Fibroblast of the conjunctiva (primary cell): Measurements from ENCODE around the gene SLC12A1.
"Not testable (repeated sequence)": the region's sequence is repeated elsewhere in the genome, so short reads cannot be mapped to it uniquely, and the experiment has no call there.

Experiments
- DNase-seq: peaks from one replicate; pipeline ENCODE4 v3.0.0-alpha.2; 2010; ENCODE audit warnings: low read depth

Gene SLC12A1

DNA sequence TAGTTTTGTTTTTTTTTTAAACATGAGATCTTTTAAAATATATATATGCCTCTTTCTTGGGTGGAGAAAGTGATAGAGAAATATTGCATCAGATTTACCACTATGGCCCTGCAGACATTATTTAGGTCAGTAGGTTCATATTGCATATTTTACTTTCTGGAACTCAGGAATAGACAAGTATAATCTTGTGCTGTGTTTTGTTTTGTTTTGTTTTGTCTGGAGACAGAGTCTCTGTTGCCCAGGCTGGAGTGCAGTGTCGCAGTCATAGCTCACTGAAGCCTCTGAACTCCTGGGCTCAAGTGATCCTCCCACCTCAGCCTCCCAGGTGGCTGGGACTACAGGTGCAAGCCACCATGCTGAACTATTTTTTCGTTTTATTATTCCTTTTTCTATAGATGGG lies 103.6 kb downstream of the SLC12A1 start:
- no peak for DNase-seq

DNA sequence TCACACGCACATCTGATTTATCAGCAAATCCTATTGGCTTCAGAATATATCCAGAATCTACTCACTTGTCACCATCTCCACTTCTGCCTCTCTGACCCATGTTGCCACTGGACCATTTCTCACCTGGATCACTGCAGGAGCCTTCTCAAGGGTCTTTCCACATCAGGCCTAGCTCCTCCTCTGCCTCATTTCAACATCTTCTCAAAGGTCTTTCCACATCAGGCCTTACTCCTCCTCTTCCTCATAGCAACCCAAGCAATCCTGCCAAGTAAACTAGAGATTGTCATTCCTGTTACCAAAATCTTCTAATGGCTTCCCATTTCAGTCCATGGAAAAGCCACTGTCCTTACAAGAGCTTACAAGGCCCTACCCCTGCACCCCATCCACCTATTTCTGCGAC lies 107.1 kb downstream of the SLC12A1 start:
- no peak for DNase-seq

DNA sequence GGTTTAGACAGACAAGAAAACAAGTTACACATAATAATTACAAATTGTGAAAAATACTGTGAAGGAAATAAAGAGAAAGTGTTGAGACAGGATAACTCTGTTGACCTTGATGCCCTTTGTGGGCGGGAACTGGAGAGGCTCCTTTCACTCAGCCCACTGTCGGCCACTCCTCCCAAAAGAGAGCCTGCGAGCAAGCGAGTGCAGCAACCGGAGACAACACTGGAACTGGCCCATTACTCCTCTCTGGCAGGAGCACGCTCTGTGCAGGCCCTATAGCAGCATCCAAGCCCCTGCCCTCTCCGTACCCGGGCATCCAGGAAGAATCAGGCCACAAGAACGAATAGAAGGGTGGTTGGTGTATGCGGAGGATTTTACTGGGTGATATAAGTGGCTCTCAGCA lies 108.9 kb downstream of the SLC12A1 start:
- DNase-seq, result no peak

DNA sequence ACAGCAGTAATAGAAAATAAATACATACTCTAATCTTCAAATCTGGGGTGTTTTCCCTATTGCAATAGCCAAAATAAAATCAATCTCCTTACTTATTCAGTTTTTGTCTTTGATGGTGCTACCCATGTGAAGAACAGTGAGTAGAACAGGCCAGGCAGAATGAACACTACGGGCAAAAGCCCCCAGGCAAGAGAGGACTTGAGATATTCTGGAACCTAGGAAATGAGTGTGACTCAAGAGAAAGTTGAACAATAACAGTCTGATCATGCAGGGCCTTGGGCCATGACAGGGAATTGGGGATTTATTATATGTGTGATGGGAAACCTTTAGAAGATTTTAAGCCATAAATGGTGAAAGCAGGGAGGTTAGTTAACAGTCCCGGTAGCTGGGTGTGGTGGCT lies 111.1 kb downstream of the SLC12A1 start:
- no peak for DNase-seq

DNA sequence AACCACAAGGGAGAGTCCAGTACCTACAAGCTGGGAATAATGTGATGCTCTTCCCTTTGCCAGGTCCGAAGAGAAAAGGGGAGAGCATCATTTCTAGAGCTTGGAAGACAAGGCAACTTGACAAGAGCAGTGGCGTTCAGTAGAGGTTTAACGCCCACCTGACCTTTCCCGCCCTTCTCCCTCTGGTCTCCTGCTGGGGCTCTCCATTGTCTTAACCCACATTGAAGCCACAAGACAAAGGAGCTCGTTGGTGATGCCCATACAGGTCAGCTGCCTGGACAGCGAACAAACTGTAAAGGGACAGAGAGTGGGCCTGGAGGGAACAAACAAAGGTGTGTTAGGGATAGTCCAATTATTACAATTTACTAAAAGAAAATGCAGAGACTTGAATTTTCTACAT lies 112.0 kb downstream of the SLC12A1 start:
- no peak for DNase-seq

DNA sequence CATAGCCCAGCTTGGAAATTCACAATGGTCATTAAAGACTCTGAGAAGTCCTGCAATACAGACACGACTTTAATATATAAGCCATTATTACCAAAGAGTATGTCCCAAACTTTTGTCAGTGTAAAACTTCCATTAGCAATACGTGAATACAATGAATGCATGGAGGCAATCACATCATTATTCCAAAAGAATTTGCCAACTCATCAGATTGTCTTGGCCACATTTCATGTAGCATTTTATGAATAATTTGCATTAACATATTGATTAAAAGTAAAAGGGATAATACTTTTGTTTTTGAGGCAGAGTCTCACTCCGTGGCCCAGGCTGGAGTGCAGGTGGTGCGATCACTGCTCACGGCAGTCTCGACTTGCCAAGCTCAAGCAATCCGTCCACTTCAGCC lies 117.2 kb downstream of the SLC12A1 start:
- no peak for DNase-seq

DNA sequence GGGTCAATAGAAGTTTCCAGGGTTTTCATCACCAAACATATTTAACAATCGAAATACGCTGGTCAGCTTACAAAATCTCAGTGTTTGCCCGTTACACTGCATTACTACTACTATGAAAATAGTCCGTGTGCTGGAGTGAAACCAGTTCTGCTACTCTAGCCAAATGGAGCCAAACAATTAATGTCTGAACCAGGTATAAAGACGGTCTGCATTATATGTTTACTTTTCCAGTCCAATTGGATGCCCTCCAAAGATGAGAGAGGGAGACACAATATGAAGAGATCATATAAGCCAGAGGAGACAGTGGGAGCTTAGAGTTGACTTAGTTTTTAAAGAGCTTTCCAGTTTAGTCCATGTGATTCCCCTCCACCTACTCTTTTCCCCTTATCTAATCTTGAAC lies 118.8 kb downstream of the SLC12A1 start:
- DNase-seq, result no peak

DNA sequence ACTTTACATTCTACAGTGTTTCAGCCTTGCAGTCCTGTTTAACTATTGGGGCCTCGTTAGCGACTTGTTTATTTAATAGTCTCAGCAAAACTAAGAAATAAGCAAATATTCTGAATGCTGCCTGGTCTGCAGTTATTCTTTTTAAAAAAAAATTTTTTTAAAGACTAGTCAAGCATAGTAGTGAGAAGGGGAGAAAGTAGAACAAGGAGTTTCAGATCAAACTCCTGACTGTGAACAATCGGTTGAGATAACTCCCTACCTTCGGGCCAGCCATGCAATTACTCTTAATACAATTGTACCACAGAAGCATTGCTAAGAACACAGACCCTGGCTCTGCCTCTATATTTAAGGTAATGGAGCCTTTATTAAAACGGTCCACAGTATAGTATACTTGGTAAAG lies 119.3 kb downstream of the SLC12A1 start:
- no peak for DNase-seq

DNA sequence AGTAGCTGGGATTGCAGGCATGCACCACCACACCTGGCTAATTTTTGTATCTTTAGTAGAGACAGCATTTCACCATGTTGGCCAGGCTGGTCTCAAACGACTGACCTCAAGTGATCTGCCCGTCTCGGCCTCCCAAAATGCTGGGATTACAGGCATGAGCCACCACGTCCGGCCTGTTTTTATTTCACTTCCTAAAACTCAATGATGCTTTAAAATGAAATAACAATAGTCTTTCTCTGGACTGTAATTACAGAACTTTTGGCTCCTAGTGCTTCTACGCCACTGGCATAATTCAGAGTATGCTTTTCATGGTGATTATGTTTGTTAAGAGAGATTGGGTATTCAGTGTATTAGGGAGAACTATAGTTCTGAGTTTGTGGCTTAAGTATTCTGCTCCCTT lies 120.1 kb downstream of the SLC12A1 start:
- DNase-seq, result not testable (repeated sequence)

DNA sequence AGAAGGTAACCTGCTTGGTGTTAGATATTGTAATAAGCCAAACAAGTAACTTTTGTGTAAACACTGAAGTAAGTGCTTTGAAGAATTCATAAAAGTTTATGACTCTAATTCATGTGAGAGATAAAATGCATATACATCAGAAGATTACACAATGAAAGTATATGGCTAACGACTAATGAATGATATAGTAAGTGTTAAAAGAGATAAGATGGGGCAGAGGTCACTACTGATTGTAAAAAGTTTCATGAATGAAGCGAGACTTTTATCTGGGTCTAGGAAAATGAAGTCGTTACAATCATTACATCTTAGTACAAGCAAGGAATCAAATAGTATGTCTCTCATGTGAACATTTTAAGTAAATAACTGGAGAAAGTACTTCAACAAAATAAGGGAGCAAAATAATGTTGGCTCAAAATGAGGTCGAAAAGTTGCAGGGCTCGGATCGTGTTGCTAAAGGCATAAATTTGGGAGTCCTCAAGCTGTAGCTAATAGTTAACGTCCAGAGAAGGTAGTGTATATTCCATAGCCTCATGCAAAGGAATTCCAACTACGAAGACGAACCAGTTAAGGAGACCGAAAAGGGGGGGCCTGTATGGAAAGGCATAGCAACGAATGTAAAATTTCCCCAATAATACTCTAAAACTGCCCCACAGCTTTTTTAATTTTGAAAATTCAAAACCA lies 124.1 kb downstream of the SLC12A1 start:
- no peak for DNase-seq

DNA sequence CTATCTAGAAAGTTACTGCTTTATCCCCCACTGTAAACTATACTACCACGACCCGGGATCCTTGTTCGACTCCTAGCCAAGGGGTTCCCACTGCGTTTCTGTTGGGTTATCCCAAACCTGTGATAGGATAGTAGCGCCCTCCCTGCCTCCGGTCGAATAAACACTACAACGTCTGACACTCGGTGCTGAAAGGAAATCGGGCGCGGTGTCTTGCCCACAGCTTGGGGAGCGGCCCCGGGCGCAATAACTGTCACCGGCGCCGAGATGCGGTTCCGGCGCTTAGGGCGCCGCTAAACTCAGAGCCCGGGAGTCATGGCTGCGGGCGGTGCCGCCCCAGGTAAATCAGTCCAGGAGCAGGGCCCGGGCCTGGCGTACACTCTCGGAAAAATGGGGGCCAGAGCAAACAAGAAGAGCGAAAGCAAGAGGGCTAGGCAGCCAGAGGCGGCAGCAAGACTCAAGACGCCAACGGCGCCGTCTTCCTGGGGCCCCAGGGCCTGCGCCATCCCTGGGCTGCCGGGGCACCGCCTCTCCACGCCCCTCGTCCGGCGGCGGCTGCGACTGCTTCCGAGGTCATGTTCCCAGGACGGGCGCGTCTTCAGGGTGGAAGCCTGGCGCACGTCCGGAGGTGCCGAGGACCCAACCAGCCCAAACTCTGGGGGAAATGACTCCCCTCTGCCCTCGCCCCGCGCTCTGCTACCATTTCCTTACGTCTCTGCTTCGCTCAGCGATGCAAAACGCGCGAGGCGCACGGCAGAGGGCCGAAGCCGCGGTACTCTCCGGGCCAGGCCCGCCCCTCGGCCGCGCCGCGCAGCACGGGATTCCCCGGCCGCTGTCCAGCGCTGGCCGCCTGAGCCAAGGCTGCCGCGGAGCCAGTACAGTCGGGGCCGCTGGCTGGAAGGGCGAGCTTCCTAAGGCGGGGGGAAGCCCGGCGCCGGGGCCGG lies 125.0 kb downstream of the SLC12A1 start, which contains the start of gene DUT:
Gene DUT, plus strand, starts transcription at position 575 of the 941 bp plus-strand sequence. Its CDS starts 87 bp downstream, at position 662.
- DNase-seq, result peak; percentile 65

DNA sequence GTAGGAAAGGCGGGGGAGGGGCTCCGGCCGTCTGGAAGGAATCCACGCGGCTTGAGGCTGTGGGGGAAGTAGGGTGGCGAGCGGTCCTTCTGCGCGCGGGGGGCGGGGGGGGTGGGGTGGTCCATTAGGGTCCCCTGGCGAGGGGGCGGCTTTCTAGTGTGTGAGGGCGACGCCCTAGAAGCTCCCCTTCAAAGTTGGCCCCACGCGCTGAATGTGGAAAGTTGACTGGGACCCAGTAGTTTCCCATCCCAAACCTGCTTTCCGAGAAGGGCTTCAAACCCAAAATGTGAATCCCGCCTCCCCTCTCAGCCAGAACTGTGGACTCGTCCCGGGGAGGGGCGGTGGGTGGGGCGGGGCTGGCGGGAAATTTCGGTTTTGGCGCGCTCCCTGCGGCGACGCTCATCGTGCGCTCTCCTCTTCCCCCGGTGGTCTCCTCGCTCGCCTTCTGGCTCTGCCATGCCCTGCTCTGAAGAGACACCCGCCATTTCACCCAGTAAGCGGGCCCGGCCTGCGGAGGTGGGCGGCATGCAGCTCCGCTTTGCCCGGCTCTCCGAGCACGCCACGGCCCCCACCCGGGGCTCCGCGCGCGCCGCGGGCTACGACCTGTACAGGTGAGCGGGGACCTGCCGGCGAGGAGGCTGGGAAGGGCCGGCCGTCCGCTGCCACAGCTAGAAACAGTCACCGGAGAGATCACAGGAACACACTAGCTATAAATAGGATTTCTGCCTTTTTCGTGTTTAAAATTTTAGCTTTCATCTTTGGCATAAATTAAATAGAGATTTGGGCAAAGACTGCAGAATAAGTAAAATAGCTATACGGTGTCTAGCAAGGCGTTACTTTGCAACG lies 125.9 kb downstream of the SLC12A1 start:
- DNase-seq, result no peak

DNA sequence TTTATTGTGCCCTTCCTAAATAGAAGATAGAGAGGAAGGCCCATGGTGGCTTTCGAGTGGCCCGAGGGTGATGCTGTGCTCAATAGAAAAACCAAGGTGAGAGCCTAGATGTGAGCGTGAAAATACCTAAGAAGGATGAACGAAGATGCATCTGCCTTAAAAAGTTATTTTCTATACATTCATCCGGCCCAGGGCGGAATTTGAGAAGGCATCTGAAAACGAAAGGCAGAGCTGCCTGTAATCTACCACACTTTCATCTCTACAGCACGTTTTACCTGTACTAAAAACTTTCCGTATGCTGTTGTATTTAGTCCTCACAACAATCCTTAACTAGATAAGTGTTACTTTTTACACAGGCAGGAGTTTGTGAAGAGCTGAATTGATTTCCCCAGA lies 126.5 kb downstream of the SLC12A1 start:
- no peak for DNase-seq

DNA sequence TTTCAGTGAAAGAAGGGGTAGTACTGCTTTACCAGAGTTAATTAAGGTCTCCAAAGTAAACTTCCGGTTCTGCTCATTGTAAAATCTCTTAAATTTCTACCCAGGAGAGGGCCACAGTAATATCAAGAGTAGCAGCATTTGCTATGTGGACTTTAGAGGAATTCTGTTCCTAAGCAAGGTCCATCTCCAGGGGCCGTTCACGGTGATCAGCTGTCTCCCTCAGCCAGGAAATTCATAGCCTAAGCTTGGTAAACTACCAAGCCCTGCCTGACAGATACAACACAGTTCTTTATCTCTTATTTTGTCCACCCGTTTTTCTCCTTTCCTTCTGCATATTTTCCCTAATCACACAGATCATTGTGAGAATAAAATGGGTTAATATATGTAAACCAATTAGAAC lies 127.4 kb downstream of the SLC12A1 start:
- DNase-seq, result no peak

DNA sequence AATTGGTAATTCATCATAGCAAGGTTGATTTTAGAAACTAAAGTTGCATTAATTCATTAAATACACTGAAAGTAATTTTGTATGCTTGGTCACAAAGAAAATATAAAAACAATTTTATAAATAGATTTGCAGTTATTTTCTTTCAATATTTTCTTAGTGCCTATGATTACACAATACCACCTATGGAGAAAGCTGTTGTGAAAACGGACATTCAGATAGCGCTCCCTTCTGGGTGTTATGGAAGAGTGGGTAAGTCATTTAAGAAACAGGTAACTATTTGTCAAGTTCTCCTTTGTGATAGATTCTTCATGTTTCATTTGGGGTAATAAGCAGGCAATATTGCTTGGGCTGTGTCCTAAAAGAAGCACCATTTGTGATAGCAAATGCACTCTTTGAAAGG lies 128.2 kb downstream of the SLC12A1 start:
- DNase-seq, result no peak

DNA sequence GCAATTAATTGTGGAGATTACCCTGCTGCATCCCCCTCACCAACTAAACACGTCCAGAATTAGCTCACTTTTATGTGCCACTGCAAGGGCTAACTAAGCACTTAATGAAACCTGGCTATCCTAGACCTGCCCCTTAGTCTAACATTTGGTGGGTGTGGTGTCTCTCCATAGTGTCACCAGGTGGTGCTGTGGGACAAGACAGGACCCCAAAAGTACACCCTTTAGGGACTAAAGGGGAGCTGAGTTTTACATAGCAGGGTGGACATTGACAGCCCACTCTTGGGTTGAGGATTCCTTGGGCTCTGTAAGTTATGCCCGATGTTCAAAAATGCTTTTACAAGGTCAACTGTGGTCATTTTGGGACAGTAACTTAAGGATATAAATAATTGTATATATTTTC lies 130.8 kb downstream of the SLC12A1 start:
- DNase-seq, result no peak

DNA sequence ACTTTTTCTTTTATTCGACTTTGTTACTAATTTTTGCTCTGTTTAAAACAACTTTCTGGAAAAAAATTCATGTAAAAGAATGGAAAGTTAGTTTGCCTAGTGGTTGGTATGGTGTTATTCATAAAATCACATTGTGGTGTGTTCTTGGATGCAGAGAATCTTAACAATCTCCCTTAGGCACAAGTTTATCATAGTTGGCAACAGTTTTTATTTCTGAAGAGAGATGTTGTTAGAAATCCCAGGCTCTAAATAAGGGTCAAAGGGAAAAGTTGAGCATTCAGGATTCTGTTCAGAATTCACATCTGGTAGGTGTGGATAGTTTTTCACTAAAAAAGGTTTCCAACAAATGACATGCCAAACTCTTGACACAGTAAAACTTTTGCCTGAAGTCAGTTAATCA lies 131.5 kb downstream of the SLC12A1 start:
- DNase-seq, result no peak

DNA sequence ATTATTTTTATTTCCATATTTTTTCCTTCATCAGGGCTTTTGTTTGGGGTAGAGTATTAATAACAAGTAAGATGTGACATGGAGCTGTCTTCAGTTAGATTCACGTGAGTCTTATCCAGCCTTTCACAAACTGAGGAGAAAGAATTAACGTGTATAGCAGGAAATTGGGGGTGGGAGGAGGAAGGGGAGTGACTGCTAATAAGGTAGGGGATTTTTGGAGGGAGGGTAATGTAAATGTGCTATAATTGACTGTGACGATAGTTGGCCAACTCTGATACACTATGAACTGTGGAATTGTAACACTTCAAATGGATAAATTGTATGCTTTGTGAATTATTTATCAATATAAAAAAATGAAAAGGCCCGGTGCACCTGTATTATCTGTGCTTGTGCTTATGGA lies 134.0 kb downstream of the SLC12A1 start:
- no peak for DNase-seq

DNA sequence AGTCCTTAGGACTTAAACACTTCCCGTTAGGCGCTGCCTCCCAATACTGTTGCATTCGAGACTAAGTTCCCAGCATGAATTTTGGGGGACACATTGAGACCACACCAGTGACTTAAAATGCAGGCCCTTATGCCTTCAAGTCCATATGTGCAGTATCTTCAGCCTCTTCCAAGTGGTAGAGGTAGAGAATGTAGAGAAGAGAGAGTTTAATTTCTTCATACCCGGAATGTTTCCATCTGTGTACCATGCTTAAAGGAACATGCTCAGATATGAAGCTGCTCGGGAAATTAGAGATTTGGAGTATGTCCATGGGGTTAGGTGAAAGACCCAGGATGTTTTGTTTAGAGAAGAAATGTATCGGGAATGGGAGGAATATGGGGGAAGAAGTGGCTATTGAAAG lies 137.8 kb downstream of the SLC12A1 start:
- DNase-seq, result no peak

DNA sequence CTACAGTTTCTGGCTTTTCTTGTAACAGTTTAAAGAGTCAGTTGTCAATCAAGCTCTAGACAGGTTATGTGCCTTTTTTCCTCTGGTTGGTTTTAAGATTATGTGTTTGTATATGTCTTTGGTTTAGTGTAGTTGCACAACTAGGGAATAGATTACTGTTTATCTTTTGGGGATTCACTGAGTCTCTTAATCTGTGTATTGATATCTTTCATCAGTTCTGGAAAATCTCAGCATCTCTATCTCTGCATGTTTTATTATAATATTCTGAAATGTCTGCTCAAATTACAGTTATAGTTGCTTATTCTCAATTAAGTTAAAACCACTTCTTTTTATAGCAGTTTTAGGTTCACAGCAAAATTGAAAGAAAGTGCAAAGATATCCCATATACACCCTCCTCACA lies 139.4 kb downstream of the SLC12A1 start:
- DNase-seq, result no peak

DNA sequence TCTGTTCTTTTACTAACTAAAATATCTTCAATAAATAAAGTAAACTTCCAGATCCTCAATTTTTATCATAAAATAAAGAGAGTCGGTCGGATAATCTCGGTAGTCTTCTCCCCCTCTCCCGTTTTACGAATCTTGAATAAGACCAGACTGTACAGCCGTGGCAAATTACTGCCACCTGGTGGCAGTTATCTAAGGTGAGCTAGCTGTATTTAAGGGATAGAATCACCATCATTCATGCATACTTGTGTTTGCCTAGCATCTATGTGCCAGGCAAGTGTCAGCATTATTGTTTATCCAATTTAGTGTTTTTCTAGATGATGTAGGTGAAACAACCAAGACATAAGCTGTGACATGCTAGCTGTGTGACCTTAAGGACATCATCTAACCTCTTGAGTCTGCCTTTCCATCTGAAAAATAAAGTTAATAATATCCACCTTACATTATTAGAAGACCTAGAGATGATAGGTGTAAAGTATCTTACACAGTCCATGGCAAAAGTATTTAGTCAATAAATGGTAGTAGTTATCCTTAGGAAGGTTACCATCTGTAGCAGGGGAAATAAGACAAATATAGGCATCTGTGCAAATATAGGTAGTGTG lies 146.5 kb downstream of the SLC12A1 start:
- peak; percentile 58 for DNase-seq
